Loucy (cell line): ENCODE results near the gene GALNT9.

ENCODE experiments used
- CTCF ChIP-seq: fragments of 200-600 bp; sonication (generic); conservative IDR thresholded peaks from 2 replicates; pipeline ENCODE4 v1.5.1; 2014; ENCODE audit warnings: mild to moderate bottlenecking, antibody characterized with exemption, low read length
- EZH2phosphoT487 ChIP-seq: fragments of 200-600 bp; IDR thresholded peaks from 2 replicates; pipeline ENCODE4 v1.6.1; 2018; ENCODE audit warnings: antibody characterized with exemption, mild to moderate bottlenecking, moderate library complexity, borderline replicate concordance

DNA sequence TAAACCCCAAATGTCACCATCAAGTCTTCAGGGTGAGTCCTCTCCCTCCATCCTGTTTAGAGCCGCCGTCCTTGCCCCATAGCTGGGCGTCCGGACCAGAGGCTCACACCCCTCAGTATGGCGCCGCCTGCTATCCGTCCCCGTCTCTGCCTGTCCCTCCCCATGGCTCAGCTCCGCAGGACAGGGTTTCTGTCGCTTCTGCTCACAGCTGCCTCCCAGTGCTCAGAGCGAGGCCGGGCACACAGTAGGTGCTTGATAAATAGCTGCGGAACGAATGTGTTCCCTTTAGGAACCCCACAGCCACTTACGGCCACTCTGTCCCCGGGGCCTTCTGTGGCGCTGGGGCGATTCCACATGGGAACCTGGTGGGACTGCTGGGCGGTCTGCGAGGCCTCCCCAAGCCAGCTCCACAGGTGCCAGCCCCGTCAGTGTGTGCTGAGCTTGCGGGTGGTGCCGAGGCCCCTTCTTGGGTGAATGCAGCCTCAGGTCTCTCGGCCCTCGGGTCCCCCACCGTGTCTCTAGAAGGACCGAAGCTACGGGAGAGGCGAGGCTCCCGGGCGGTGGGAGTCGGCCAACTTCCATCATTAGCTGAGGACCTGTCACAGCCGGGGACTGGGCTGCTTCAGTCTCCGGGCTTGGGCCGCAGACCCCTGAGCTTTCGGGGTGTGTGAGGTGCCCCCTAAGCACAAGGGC lies 122.2 kb downstream of the GALNT9 start:
- TF ChIP-seq CTCF (no peak), EZH2phosphoT487 (no peak)
